SK-N-SH (cell line): ENCODE results near the gene SHANK2. TPM values are rescaled to one million over a fixed set of nuclear protein-coding genes. Genes with fewer than 3 reads are reported as not detected.

Source experiments
- CTCF ChIA-PET: fragments of 300-600, 350-600 bp; formaldehyde crosslinking; extraction: SDS; loops from one replicate; lab custom pipeline; 2021; lab: Yijun Ruan, JAX
- POLR2A ChIA-PET: fragments of 350-600 bp; sonication (Branson Sonifier 250); formaldehyde crosslinking; extraction: SDS; loops from one replicate; lab custom pipeline; 2020; ENCODE audit warnings: antibody characterized with exemption, inconsistent platforms; lab: Yijun Ruan, JAX
- DNase-seq: peaks from one replicate; pipeline ENCODE4 v3.0.0; 2012
- H2AFZ ChIP-seq: fragments of 200-600 bp; sonication (generic); 2 replicates; pipeline ENCODE4 v1.8.1; 2016; ENCODE audit warnings: antibody characterized with exemption, mild to moderate bottlenecking, low read depth
- H3F3A ChIP-seq: fragments of 200-600 bp; sonication (generic); replicated peaks from 2 replicates; pipeline ENCODE3; 2016; ENCODE audit warnings: antibody characterized with exemption, mild to moderate bottlenecking; ENCODE audit not compliant: insufficient read depth
- H3K27ac ChIP-seq, 2 experiments: fragments of 200-500 bp in 1 of 2; fragments of 200-600 bp in 1 of 2; sonication (Bioruptor generic) in 1 of 2; sonication (generic), shearing (Covaris generic) in 1 of 2; 2 replicates each; pipeline versions ENCODE4 v1.5.1 to v1.6.1; 2014 to 2016; ENCODE audit warnings: low read depth in 2 of 2, inconsistent platforms in 1 of 2, low read length in 1 of 2, mild to moderate bottlenecking in 1 of 2, mixed read lengths in 1 of 2
- H3K27me3 ChIP-seq: fragments of 200-600 bp; sonication (generic), shearing (Covaris generic); 2 replicates; pipeline ENCODE4 v1.6.1; 2016; ENCODE audit warnings: mixed run types; ENCODE audit not compliant: insufficient read depth
- H3K36me3 ChIP-seq, 2 experiments: fragments of 200-500 bp in 1 of 2; fragments of 200-600 bp in 1 of 2; sonication (Bioruptor generic) in 1 of 2; sonication (generic) in 1 of 2; replicated peaks in 1 of 2; 2 replicates each; pipeline versions ENCODE3 to v1.5.1; 2014 to 2016; ENCODE audit warnings: low read length in 1 of 2, mild to moderate bottlenecking in 1 of 2; ENCODE audit not compliant: insufficient read depth in 2 of 2, control insufficient read depth in 1 of 2
- H3K4me1 ChIP-seq, 2 experiments: fragments of 200-500 bp in 1 of 2; fragments of 200-600 bp in 1 of 2; sonication (Bioruptor generic) in 1 of 2; sonication (generic), shearing (Covaris generic) in 1 of 2; 2 replicates each; pipeline versions ENCODE4 v1.5.1 to v1.6.1; 2014 to 2016; ENCODE audit warnings: low read depth in 1 of 2, low read length in 1 of 2, mixed run types in 1 of 2; ENCODE audit not compliant: insufficient read depth in 2 of 2, control insufficient read depth in 1 of 2
- H3K4me2 ChIP-seq: fragments of 200-600 bp; sonication (generic), shearing (Covaris generic); 2 replicates; pipeline ENCODE4 v1.6.1; 2017; ENCODE audit warnings: mixed run types
- H3K4me3 ChIP-seq, 2 experiments: fragments of 200-500 bp in 1 of 2; fragments of 200-600 bp in 1 of 2; sonication (Bioruptor generic) in 1 of 2; sonication (generic), shearing (Covaris generic) in 1 of 2; 2 replicates each; pipeline versions ENCODE4 v1.5.1 to v1.8.1; 2014 to 2016; ENCODE audit warnings: low read depth in 2 of 2, inconsistent platforms in 1 of 2, low read length in 1 of 2, mild to moderate bottlenecking in 1 of 2, mixed read lengths in 1 of 2, moderate library complexity in 1 of 2
- H3K79me2 ChIP-seq: fragments of 200-600 bp; sonication (generic); 2 replicates; pipeline ENCODE4 v1.8.1; 2017; ENCODE audit warnings: mild to moderate bottlenecking; ENCODE audit not compliant: insufficient read depth
- H3K9ac ChIP-seq: fragments of 200-600 bp; sonication (generic); 2 replicates; pipeline ENCODE4 v1.6.1; 2017; ENCODE audit warnings: mixed run types
- H3K9me2 ChIP-seq: fragments of 200-600 bp; sonication (generic); 2 replicates; pipeline ENCODE4 v1.6.1; 2017; ENCODE audit warnings: mixed run types
- H3K9me3 ChIP-seq: fragments of 200-600 bp; sonication (generic); 2 replicates; pipeline ENCODE4 v1.6.1; 2017; ENCODE audit warnings: mixed run types, mild to moderate bottlenecking, moderate library complexity
- H4K20me1 ChIP-seq: fragments of 200-600 bp; sonication (generic); 2 replicates; pipeline ENCODE4 v1.6.1; 2017; ENCODE audit warnings: mild to moderate bottlenecking, mixed run types; ENCODE audit not compliant: insufficient read depth
- CHD2 ChIP-seq: fragments of 150-350 bp; IDR thresholded peaks from 2 replicates; pipeline ENCODE4 v1.6.1; 2018; ENCODE audit warnings: low read length; ENCODE audit not compliant: partially characterized antibody
- FOSL2 ChIP-seq: IDR thresholded peaks from 2 replicates; pipeline ENCODE4 v1.4.0; 2012; ENCODE audit warnings: low read depth, mild to moderate bottlenecking, moderate library complexity, borderline replicate concordance
- FOXM1 ChIP-seq: IDR thresholded peaks from 2 replicates; pipeline ENCODE4 v1.4.0; 2012; ENCODE audit warnings: low read depth, mild to moderate bottlenecking
- JUND ChIP-seq: IDR thresholded peaks from 2 replicates; pipeline ENCODE4 v1.4.0; 2012
- RCOR1 ChIP-seq: fragments of 150-350 bp; IDR thresholded peaks from 2 replicates; pipeline ENCODE4 v1.6.1; 2017; ENCODE audit warnings: antibody characterized with exemption, low read length
- RXRA ChIP-seq: IDR thresholded peaks from 2 replicates; pipeline ENCODE4 v1.4.0; 2012; ENCODE audit warnings: low read depth, mild to moderate bottlenecking, borderline replicate concordance
- SMC3 ChIP-seq: IDR thresholded peaks from 2 replicates; pipeline ENCODE4 v1.6.1; 2012; ENCODE audit warnings: low read depth, low read length, improper control_type of control experiment
- TAF1 ChIP-seq: IDR thresholded peaks from 2 replicates; pipeline ENCODE4 v1.6.1; 2012; ENCODE audit warnings: low read depth, mild to moderate bottlenecking, low read length, moderate library complexity, borderline replicate concordance
- TEAD4 ChIP-seq: IDR thresholded peaks from 2 replicates; pipeline ENCODE4 v1.4.0; 2012; ENCODE audit warnings: mild to moderate bottlenecking, borderline replicate concordance; ENCODE audit not compliant: insufficient read depth
- USF2 ChIP-seq: fragments of 150-350 bp; IDR thresholded peaks from 2 replicates; pipeline ENCODE4 v1.6.1; 2017; ENCODE audit warnings: antibody characterized with exemption, low read length, low read depth, borderline replicate concordance
- YY1 ChIP-seq: IDR thresholded peaks from 2 replicates; pipeline ENCODE4 v1.4.0; 2012; ENCODE audit warnings: low read depth, mild to moderate bottlenecking
- WGBS: methylation state at CpG from one replicate; pipeline ENCODE4 v1.1.6; 2017; ENCODE audit warnings: low lambda C conversion rate; 5-methylcytosine and 5-hydroxymethylcytosine counted together
- polyA plus RNA-seq, 3 experiments: library from polyadenylated mRNA; depleted of rRNA; stranded (reverse); fragments of >200 nt; gene quantifications; 2 replicates each; pipeline ENCODE4 v1.2.3, GENCODE V29; 2012
- TF ChIP-seq, protein P1 (sequence below): IDR thresholded peaks from 2 replicates; pipeline ENCODE4 v1.6.1; 2012; ENCODE audit warnings: mild to moderate bottlenecking, low read depth, low read length, moderate library complexity
- TF ChIP-seq, protein P2 (sequence below): fragments of 150-350 bp; IDR thresholded peaks from 2 replicates; pipeline ENCODE4 v1.6.1; 2016; ENCODE audit warnings: mild to moderate bottlenecking, low read depth, low read length
- TF ChIP-seq, protein P3 (sequence below): IDR thresholded peaks from 2 replicates; pipeline ENCODE4; 2012

SHANK2 gene
- polyA plus RNA-seq, 1 of the 3 experiments (the other 2 are of a cell fraction): under 0.01 TPM

DNA sequence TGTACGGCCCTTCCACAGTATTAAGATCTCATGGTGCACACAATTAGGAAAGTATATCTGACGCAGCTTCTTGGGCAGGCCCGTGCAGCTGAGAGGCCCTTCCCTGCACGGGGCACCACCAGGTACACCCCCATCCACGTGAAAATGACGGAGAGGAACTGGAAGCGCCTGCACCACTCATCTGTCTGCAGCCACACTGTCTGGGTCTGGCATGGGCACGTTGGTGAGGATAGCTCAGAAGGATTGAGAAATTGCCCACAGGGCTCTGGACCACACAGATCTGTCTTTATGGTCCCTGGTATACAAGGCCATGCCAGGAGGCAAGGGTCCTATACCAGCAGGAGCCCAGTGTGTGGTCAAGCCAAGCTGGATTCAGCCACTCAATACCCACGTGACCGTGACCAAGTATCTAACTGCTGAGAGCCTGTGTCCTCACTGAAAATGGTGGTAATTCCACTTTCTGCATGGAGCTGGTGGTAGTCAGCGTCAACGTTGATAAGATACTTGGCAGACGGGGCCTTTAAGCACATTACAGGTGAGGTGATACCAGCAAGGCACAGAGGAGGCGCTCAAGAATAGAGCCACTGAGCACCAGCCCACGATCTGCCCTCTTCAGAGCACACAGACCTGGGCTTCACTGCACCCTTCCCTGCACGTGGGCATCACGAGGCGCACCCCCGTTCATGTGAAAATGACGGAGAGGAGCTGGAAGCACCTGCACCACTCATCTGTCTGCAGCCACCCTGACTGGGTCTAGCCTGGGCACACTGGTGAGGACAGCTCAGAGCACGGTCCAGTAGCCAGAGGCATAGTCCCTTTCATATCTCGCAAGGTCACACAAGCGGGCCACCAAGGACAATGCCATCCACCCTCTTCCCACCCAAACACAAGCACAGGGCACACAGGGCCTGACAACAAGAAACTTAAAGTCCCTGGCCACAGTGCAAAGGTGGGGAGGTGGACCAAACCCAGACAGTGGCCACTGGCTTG lies 28.4 kb downstream of the SHANK2 start:
- CTCF ChIA-PET: no interaction called here

More for the DNA sequence above, 28.4 kb downstream of the SHANK2 start:
- H3K9me3 ChIP-seq: peaks cover 6% of the 10 kb centered on the region; the same call in 1 of the 2 replicates
- H3K27me3 ChIP-seq: no peaks in the 10 kb centered on the region
- H3K4me1 ChIP-seq: no peaks in the 10 kb centered on the region
- no peak overlapping the region for H3K27ac ChIP-seq
- no peak overlapping the region for H2AFZ ChIP-seq
- WGBS: 52% methylated on average over 13 of the region's 23 CpGs
- H3F3A ChIP-seq: no peaks in the 10 kb centered on the region
- H3K4me2 ChIP-seq: no peak overlapping the region
- POLR2A ChIA-PET: no interaction called here
- TF ChIP-seq USF2 (no peak), FOSL2 (no peak), CHD2 (no peak), FOXM1 (no peak), RCOR1 (no peak), SMC3 (no peak), TEAD4 (no peak), YY1 (no peak), TAF1 (no peak), RXRA (no peak), JUND (no peak)
- TF ChIP-seq, protein P1, sequence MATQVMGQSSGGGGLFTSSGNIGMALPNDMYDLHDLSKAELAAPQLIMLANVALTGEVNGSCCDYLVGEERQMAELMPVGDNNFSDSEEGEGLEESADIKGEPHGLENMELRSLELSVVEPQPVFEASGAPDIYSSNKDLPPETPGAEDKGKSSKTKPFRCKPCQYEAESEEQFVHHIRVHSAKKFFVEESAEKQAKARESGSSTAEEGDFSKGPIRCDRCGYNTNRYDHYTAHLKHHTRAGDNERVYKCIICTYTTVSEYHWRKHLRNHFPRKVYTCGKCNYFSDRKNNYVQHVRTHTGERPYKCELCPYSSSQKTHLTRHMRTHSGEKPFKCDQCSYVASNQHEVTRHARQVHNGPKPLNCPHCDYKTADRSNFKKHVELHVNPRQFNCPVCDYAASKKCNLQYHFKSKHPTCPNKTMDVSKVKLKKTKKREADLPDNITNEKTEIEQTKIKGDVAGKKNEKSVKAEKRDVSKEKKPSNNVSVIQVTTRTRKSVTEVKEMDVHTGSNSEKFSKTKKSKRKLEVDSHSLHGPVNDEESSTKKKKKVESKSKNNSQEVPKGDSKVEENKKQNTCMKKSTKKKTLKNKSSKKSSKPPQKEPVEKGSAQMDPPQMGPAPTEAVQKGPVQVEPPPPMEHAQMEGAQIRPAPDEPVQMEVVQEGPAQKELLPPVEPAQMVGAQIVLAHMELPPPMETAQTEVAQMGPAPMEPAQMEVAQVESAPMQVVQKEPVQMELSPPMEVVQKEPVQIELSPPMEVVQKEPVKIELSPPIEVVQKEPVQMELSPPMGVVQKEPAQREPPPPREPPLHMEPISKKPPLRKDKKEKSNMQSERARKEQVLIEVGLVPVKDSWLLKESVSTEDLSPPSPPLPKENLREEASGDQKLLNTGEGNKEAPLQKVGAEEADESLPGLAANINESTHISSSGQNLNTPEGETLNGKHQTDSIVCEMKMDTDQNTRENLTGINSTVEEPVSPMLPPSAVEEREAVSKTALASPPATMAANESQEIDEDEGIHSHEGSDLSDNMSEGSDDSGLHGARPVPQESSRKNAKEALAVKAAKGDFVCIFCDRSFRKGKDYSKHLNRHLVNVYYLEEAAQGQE: no peak
- TF ChIP-seq, protein P2, sequence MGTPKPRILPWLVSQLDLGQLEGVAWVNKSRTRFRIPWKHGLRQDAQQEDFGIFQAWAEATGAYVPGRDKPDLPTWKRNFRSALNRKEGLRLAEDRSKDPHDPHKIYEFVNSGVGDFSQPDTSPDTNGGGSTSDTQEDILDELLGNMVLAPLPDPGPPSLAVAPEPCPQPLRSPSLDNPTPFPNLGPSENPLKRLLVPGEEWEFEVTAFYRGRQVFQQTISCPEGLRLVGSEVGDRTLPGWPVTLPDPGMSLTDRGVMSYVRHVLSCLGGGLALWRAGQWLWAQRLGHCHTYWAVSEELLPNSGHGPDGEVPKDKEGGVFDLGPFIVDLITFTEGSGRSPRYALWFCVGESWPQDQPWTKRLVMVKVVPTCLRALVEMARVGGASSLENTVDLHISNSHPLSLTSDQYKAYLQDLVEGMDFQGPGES: no peak
- TF ChIP-seq, protein P3, sequence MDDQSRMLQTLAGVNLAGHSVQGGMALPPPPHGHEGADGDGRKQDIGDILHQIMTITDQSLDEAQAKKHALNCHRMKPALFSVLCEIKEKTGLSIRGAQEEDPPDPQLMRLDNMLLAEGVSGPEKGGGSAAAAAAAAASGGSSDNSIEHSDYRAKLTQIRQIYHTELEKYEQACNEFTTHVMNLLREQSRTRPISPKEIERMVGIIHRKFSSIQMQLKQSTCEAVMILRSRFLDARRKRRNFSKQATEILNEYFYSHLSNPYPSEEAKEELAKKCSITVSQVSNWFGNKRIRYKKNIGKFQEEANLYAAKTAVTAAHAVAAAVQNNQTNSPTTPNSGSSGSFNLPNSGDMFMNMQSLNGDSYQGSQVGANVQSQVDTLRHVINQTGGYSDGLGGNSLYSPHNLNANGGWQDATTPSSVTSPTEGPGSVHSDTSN: no peak
- TF ChIP-seq, all 33 proteins: peak for 0
- Histone ChIP-seq H3K9ac (no peak overlapping the region), H3K36me3 (no peaks in the 10 kb centered on the region), H3K9me2 (no peaks in the 10 kb centered on the region), H3K4me3 (no peak overlapping the region), H3K79me2 (no peaks in the 10 kb centered on the region), H4K20me1 (no peaks in the 10 kb centered on the region)
- no peak for DNase-seq
